ENCODE measurements around the gene CCDC3. TPM values are rescaled to one million over a fixed set of nuclear protein-coding genes. Genes with fewer than 3 reads are reported as not detected.
A peak's percentile ranks its signal among the peaks of the same experiment; 100 is the strongest.

Gene CCDC3
- total RNA-seq, 1 donor from 2014 or later: 0.66 TPM

GRCh38 chr10:12924911-12925310, 76.6 kb downstream of the CCDC3 start:
- DNase-seq (ENCODE audit: low read depth, low spot score): no peak

- no peak for DNase-seq (ENCODE audit: low read depth, low spot score)
Observed at GRCh38 chr10:12922117-12922900, 79.2 kb downstream of the CCDC3 start.

- no peak for DNase-seq (ENCODE audit: low read depth, low spot score)
Observed at GRCh38 chr10:12921163-12921562, 80.3 kb downstream of the CCDC3 start.

GRCh38 chr10:12919574-12919973, 81.9 kb downstream of the CCDC3 start:
- no peak for DNase-seq (ENCODE audit: low read depth, low spot score)

GRCh38 chr10:12916587-12916986, 84.9 kb downstream of the CCDC3 start:
- DNase-seq (ENCODE audit: low read depth, low spot score): no peak

- no peak for DNase-seq (ENCODE audit: low read depth, low spot score)
Observed at GRCh38 chr10:12915637-12916168, 85.8 kb downstream of the CCDC3 start.

- no peak for DNase-seq (ENCODE audit: low read depth, low spot score)
Observed at GRCh38 chr10:12914111-12914510, 87.4 kb downstream of the CCDC3 start.

- no peak for DNase-seq (ENCODE audit: low read depth, low spot score)
Observed at GRCh38 chr10:12911795-12912194, 89.7 kb downstream of the CCDC3 start.

- DNase-seq (ENCODE audit: low read depth, low spot score): no peak
Observed at GRCh38 chr10:12910835-12911234, 90.7 kb downstream of the CCDC3 start.

- DNase-seq (ENCODE audit: low read depth, low spot score): no peak
Observed at GRCh38 chr10:12909836-12910185, 91.7 kb downstream of the CCDC3 start.

GRCh38 chr10:12909182-12909835, 92.2 kb downstream of the CCDC3 start:
- DNase-seq (ENCODE audit: low read depth, low spot score): no peak

- no peak for DNase-seq (ENCODE audit: low read depth, low spot score)
Observed at GRCh38 chr10:12908773-12909172, 92.7 kb downstream of the CCDC3 start.

GRCh38 chr10:12907656-12908055, 93.9 kb downstream of the CCDC3 start:
- DNase-seq (ENCODE audit: low read depth, low spot score): no peak

- DNase-seq (ENCODE audit: low read depth, low spot score): peak; percentile 10
Observed at GRCh38 chr10:12906051-12906541, 95.4 kb downstream of the CCDC3 start.

GRCh38 chr10:12905067-12905466, 96.4 kb downstream of the CCDC3 start:
- no peak for DNase-seq (ENCODE audit: low read depth, low spot score)

GRCh38 chr10:12902851-12903358, 98.6 kb downstream of the CCDC3 start:
- no peak for DNase-seq (ENCODE audit: low read depth, low spot score)

GRCh38 chr10:12902135-12902572, 99.4 kb downstream of the CCDC3 start:
- DNase-seq (ENCODE audit: low read depth, low spot score): peak; percentile 22

- no peak for DNase-seq (ENCODE audit: low read depth, low spot score)
Observed at GRCh38 chr10:12899546-12899945, 102.0 kb downstream of the CCDC3 start.

GRCh38 chr10:12898271-12898670, 103.2 kb downstream of the CCDC3 start:
- DNase-seq (ENCODE audit: low read depth, low spot score): no peak

GRCh38 chr10:12897278-12897677, 104.2 kb downstream of the CCDC3 start:
- no peak for DNase-seq (ENCODE audit: low read depth, low spot score)

- DNase-seq (ENCODE audit: low read depth, low spot score): no peak
Observed at GRCh38 chr10:12896251-12896650, 105.3 kb downstream of the CCDC3 start.

GRCh38 chr10:12892924-12893323, 108.6 kb downstream of the CCDC3 start:
- DNase-seq (ENCODE audit: low read depth, low spot score): no peak
